Activated CD8-positive, alpha-beta memory T cell treated with anti-CD3 and anti-CD28 coated beads for 4 hours (primary cell): Measurements from ENCODE around the gene MACC1.

ENCODE experiments used
- DNase-seq, 2 donors: peaks; one replicate each; pipeline ENCODE4 v3.0.0-alpha.2; 2020; ENCODE audit warnings: low read depth in 2 of 2

MACC1 gene

GRCh38 chr7:20217193-20217948 lies at the start of gene MACC1:
Gene MACC1, minus strand, starts transcription at chr7:20217384. Its CDS starts 55,522 bp downstream, at chr7:20161862.
- no peak for DNase-seq

DNA sequence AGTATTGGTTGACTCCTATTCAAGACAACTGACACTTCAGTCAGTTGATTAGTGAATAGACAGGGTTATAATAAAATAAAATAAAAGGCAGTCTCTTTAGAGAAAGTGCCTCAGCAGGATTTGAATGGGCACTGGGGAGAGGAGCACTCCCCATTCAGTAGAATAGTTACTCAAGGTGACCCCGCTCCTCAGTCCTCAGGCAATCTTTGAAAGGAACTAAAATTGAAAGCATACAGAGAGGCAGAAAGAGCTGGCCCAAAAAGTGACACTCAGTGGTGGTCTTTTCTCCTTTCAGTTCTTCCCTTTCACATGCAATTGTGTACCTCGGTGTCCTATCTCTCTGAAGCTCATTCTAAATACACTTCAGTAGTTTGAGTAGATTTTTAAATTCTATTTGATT lies 47.4 kb upstream of the MACC1 start:
- no peak for DNase-seq

GRCh38 chr7:20260223-20260622 lies 43.0 kb upstream of the MACC1 start:
- no peak for DNase-seq

- DNase-seq: no peak
These were observed 40.0 kb upstream of the MACC1 start for GRCh38 chr7:20257212-20257611.

DNA sequence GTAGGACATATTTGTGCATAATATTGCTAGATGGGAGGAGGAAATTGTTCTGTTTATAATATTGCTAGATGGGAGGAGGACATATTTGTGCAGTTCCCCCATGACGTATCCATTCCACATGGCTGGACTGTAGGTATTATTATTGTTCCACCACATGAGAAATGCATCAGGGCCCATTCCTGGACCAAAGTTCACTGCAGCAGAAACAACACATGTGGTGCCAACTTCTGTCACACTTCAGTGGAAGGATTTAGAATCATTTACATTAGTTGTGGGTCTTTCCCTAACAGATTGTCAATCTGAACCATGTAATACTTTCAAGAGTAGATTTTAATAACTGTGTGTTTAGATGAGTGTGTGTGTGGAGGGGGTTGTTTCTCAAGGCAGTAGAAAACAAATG lies 32.7 kb upstream of the MACC1 start:
- no peak for DNase-seq

DNA sequence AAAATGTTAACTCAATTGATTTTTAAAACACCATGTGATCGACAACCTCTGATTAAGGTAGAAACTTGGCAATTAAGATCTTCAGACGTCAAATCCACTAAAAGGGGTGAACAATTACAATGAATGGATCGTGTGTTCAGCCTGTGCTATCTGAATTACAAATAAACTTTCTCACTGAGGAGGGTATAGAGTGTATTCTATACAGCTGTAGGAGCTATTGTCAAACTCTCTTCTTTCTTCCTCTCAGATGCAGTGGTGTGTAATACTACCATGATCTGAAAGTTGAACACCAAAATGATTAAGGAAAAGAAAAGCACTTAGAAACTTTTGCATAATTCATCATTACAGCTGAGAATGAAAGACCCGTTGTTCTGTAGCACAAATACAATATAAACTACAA lies 32.2 kb upstream of the MACC1 start:
- no peak for DNase-seq

- no peak for DNase-seq
These were observed 29.1 kb upstream of the MACC1 start for GRCh38 chr7:20246236-20246635.

GRCh38 chr7:20244334-20245120 lies 27.3 kb upstream of the MACC1 start:
- DNase-seq: no peak

DNA sequence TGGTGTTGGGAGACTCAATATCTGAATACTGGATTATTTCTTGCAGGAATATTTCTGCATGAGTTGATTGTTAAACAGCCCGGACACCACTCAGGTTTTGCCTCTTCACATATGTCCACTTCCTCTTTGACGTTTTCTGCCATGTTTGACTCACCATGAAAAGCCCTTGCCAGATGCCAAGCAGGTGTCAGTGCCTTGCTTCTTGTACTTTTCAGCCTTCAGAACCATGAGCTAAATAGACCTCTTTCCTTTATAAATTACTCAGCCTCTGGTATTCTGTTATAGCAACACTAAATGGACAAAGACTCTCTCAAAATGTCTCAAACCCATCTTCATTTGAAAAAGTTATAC lies 24.7 kb upstream of the MACC1 start:
- no peak for DNase-seq

DNA sequence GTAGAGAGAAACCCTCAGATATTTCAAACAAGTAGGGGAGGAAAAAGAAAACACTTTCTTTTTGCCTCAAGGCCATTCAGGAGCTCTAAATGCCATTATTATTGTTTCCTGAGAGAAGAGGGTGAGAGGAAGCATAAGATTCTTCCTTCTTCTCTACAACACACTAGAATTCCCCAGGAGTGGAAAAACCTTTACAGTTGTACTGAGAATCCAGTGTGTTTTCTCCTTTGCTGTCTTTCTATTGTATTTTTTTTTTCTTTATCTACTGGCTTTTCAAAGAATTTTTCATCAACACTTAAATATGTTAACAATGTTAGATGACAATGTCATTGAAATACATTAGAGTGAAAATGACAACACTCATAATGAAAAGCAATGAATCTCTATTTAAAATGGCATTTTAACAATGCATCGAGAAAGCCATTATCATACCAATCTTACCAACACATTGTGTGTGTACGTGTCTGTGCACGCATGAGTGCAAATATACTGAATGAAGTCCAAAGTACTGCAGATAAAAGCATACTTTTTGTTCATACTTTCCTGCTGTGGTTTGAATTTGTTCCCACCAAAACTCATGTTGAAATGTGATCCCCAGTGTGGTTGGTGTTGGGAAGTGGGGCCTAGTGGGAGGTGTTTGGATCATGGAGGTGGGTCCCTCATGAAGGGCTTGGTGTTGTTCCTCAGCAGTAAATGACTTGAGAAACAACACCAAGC lies 24.2 kb upstream of the MACC1 start:
- DNase-seq: no peak

GRCh38 chr7:20240080-20240926 lies 23.1 kb upstream of the MACC1 start:
- no peak for DNase-seq

GRCh38 chr7:20238754-20239324 lies 21.7 kb upstream of the MACC1 start:
- no peak for DNase-seq

- DNase-seq: no peak
These were observed 21.1 kb upstream of the MACC1 start for GRCh38 chr7:20238194-20238753.

GRCh38 chr7:20237464-20238193 lies 20.4 kb upstream of the MACC1 start:
- no peak for DNase-seq

DNA sequence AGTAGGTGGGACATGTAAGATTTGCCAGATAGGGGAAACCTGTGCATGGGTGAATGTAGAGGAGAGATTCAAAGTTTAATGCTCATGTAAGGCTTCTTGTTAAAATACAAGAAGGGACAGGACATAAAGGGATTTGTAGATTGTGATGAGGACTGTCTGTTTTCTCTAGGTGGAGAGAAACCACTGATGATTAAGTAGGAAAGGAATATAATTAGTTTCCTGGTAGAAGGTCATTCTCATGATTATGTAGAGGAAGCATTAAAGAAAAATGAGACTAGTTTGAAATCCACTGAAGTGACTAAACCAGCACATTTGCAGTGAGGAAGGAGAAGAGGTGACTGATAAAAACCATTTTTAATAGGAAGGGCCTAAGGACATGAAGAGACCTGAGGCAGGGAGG lies 19.6 kb upstream of the MACC1 start:
- no peak for DNase-seq

DNA sequence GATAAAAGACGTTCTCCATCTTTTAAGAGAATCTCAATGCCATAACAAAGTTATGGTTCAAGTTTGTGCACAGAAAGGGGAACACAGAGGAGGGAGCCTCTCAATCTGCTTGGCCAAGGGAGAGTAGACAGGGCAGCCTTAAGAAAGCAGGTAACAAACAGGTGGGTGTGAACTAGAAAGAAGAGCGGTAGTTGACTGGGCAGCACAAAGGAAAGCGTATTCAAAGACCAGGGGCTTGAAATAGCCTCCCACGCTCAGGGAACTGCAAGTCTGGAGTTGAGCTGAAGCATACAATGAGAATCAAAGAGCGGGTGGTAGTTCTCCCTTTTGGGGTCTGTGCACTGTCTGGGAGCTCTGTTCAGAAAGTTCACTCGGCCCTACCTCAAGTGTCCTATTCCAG lies 18.9 kb upstream of the MACC1 start:
- no peak for DNase-seq

DNA sequence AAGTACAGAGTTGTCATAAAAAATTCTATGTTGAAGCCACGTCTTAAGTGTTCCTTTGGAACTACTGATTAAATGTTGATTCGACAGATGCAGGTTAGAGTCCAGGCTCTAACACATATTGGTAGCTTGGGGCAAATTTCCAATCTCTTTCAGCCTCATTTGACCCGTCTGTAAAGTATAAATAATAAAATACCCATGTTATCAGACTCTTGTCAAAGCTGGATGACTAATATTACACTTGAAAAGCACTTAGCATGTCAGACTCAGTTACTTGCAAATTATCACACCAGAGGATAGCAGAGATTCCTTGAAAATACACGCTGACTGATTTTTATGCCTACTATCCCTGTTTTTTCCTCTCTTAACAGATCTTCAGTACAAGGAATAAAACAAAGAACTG lies 18.1 kb upstream of the MACC1 start:
- no peak for DNase-seq

DNA sequence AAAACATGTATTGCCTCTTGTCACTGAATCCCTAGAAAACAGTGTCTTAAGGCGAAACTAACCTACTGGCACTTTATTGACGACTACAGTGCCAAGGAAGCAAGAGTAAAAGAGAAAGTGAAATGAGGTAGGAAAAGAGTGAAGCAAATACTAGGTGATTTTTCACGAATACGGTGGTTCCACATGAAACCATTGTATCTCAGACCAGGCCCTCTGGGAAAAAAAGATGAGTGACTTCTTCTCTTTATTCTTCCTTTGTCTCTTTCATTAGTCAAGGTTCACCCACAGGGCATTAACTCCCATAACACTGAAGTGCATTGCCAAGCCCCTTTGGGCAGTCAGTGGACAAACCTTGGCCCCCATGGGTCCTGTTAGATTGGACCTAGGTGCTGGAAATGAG lies 16.2 kb upstream of the MACC1 start:
- no peak for DNase-seq

GRCh38 chr7:20232848-20233247 lies 15.7 kb upstream of the MACC1 start:
- DNase-seq: no peak
